Epithelial cell of proximal tubule (primary cell): ENCODE data around the gene NSG2. TPM values are rescaled to one million over a fixed set of nuclear protein-coding genes. Genes with fewer than 3 reads are reported as not detected.

Experiments
- DNase-seq: peaks from one replicate; pipeline ENCODE4 v3.0.0-alpha.2; 2011; ENCODE audit warnings: low read depth
- H3K4me3 ChIP-seq: 2 replicates; pipeline ENCODE4 v1.5.1; 2011; ENCODE audit warnings: low read depth, mild to moderate bottlenecking, low read length
- total RNA-seq: library from RNA; depleted of rRNA; stranded (reverse); fragments of >200 nt; gene quantifications from 2 replicates; pipeline ENCODE4 v1.2.3, GENCODE V29; 2015
- TF ChIP-seq, protein P1 (sequence below): conservative IDR thresholded peaks from 2 replicates; pipeline ENCODE4 v1.5.1; 2012; ENCODE audit warnings: low read depth, mild to moderate bottlenecking, low read length

Gene NSG2
- total RNA-seq, 1 donor from 2014 or later = not detected

DNA sequence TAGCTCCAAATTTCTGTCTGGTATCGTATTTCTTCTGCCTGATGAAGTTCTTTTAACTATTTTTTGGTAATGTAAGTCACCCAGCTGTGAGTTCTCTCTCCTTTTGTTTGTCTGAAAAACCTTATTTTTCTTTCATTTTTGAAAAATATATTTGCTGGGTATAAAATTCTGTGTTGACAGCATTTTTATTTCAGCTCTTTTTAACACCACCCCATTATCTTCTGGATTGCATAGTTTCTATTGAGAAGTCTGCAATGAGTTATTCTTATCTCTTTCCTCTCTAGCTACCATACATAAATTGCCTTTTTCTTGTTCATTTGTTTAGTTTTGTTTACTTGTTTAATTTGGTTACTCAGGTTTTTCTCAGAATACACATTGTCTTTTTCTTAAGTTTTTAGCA lies 109.1 kb downstream of the NSG2 start:
- no peak for DNase-seq
- no peak overlapping the region for H3K4me3 ChIP-seq
- TF ChIP-seq, protein P1, sequence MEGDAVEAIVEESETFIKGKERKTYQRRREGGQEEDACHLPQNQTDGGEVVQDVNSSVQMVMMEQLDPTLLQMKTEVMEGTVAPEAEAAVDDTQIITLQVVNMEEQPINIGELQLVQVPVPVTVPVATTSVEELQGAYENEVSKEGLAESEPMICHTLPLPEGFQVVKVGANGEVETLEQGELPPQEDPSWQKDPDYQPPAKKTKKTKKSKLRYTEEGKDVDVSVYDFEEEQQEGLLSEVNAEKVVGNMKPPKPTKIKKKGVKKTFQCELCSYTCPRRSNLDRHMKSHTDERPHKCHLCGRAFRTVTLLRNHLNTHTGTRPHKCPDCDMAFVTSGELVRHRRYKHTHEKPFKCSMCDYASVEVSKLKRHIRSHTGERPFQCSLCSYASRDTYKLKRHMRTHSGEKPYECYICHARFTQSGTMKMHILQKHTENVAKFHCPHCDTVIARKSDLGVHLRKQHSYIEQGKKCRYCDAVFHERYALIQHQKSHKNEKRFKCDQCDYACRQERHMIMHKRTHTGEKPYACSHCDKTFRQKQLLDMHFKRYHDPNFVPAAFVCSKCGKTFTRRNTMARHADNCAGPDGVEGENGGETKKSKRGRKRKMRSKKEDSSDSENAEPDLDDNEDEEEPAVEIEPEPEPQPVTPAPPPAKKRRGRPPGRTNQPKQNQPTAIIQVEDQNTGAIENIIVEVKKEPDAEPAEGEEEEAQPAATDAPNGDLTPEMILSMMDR = no peak

GRCh38 chr5:174155281-174155680 lies 109.8 kb downstream of the NSG2 start:
- DNase-seq = no peak
- no peak overlapping the region for H3K4me3 ChIP-seq
- TF ChIP-seq, protein P1 = no peak

DNA sequence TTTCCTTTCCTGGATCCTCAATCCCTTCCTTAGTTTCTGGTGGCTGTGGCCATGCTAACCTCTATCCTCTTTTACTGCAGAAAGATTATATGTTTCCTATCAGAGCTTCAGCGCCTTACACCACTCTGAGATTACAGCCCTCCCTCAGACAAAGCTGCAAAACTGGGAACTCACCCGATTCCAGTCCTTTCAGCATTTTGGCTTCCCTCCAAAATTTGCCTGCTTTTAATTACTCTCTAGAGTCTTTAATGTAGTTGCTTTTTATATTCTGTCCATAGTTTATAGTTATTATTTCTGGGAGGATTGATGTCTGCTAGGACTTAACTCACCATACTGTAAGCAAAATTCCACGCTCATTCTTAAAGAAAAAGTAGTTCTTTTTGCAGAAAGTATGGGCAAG lies 110.2 kb downstream of the NSG2 start:
- no peak overlapping the region for H3K4me3 ChIP-seq
- no peak for DNase-seq
- TF ChIP-seq, protein P1 = no peak

GRCh38 chr5:174157048-174157447 lies 111.5 kb downstream of the NSG2 start:
- TF ChIP-seq, protein P1 = no peak
- DNase-seq = no peak
- H3K4me3 ChIP-seq = no peak overlapping the region

Other genes starting within 250 kb of the NSG2 start
- 9.5 and 17.5 TPM in 2 replicates for gene CPEB4, start 157.4 kb upstream of the NSG2 start, total RNA-seq
- not detected in 2 replicates for gene C5orf47, start 56.5 kb upstream of the NSG2 start, total RNA-seq